Inflammatory macrophage treated with lipopolysaccharide for 4 hours (primary cell): ENCODE results near the gene ADRB1.
A peak's percentile ranks its signal among the peaks of the same experiment; 100 is the strongest.

Experiments used
- DNase-seq: peaks from one replicate; pipeline ENCODE4 v3.0.0-alpha.2; 2020

The ADRB1 gene

GRCh38 chr10:114058297-114058696 is 14.6 kb downstream of the ADRB1 start:
- no peak for DNase-seq

GRCh38 chr10:114059561-114059960 is 15.9 kb downstream of the ADRB1 start:
- no peak for DNase-seq

GRCh38 chr10:114060456-114060855 is 16.8 kb downstream of the ADRB1 start:
- DNase-seq = peak; percentile 37

GRCh38 chr10:114061148-114061547 is 17.5 kb downstream of the ADRB1 start:
- DNase-seq = no peak

- DNase-seq = peak; percentile 73
Observed at GRCh38 chr10:114061789-114062188, 18.1 kb downstream of the ADRB1 start.

- DNase-seq = no peak
Observed at GRCh38 chr10:114064151-114065048, 20.7 kb downstream of the ADRB1 start.

GRCh38 chr10:114065049-114065435 is 21.4 kb downstream of the ADRB1 start:
- DNase-seq = peak; percentile 58

GRCh38 chr10:114068054-114068707 is 24.5 kb downstream of the ADRB1 start:
- peak; percentile 78 for DNase-seq

GRCh38 chr10:114070710-114071109 is 27.0 kb downstream of the ADRB1 start:
- DNase-seq = peak; percentile 19

GRCh38 chr10:114071178-114071577 is 27.5 kb downstream of the ADRB1 start:
- peak; percentile 66 for DNase-seq

- no peak for DNase-seq
Observed at GRCh38 chr10:114073395-114074186, 29.9 kb downstream of the ADRB1 start.

- no peak for DNase-seq
Observed at GRCh38 chr10:114075093-114075492, 31.4 kb downstream of the ADRB1 start.

GRCh38 chr10:114077347-114077746 is 33.7 kb downstream of the ADRB1 start:
- DNase-seq = peak; percentile 87

GRCh38 chr10:114077815-114078219 is 34.2 kb downstream of the ADRB1 start:
- DNase-seq = no peak

- no peak for DNase-seq
Observed at GRCh38 chr10:114078346-114078745, 34.7 kb downstream of the ADRB1 start.

- DNase-seq = peak; percentile 33
Observed at GRCh38 chr10:114079421-114079820, 35.8 kb downstream of the ADRB1 start.

- DNase-seq = no peak
Observed at GRCh38 chr10:114081911-114082583, 38.4 kb downstream of the ADRB1 start.

GRCh38 chr10:114083040-114083439 is 39.4 kb downstream of the ADRB1 start:
- DNase-seq = no peak

- no peak for DNase-seq
Observed at GRCh38 chr10:114084215-114084614, 40.5 kb downstream of the ADRB1 start.

GRCh38 chr10:114087255-114087654 is 43.6 kb downstream of the ADRB1 start:
- DNase-seq = no peak

- no peak for DNase-seq
Observed at GRCh38 chr10:114087655-114088054, 44.0 kb downstream of the ADRB1 start.

GRCh38 chr10:114094795-114095194 is 51.1 kb downstream of the ADRB1 start:
- no peak for DNase-seq
